ENCODE measurements around the gene ZBED4. TPM values are rescaled to one million over a fixed set of nuclear protein-coding genes. Genes with fewer than 3 reads are reported as not detected.

ZBED4 gene
- total and polyA plus RNA-seq, 2 of the 13 experiments (the other 11 are each of a cell fraction or from before 2014, with no cell fraction given): 5.4 to 9.6 TPM

GRCh38 chr22:49929994-49930575, 76.4 kb downstream of the ZBED4 start:
- POLR2A ChIA-PET: interaction anchor here (0.7 to 10.5 kb wide), 5 partner anchors 22 to 100 kb away, joined by 3 to 283 read pairs (median 22); partner anchors contain the start of gene PIM3
- Histone ChIP-seq H3K4me1 (ENCODE audit: insufficient read depth, low read length) (peaks cover 49% of the 10 kb centered on the region), H3K9me3 (ENCODE audit: low read length) (no peaks in the 10 kb centered on the region), H2AFZ (ENCODE audit: low read length) (no peak overlapping the region), H3K79me2 (ENCODE audit: insufficient read depth, low read length) (no peaks in the 10 kb centered on the region), H3K36me3 (replicated peaks in 1 of 2; ENCODE audit: control insufficient read depth in 1 of 2, insufficient read depth in 2 of 2, low read length in 2 of 2) (no peaks in the 10 kb centered on the region), H3K9ac (ENCODE audit: insufficient read depth, low read depth, low read length) (no peak overlapping the region), H3K27me3 (ENCODE audit: control insufficient read depth in 1 of 2, insufficient read depth in 2 of 2, low read length in 2 of 2) (peaks cover 3 to 10% of the 10 kb centered on the region in 2 experiments; a peak in 4 of 5 replicates), H3K4me2 (ENCODE audit: low read depth, low read length) (peak overlapping the region; percentile 57), H3K4me3 (replicated peaks in 1 of 3; ENCODE audit: insufficient read depth in 1 of 3, low read depth in 2 of 3, low read length in 3 of 3) (peak overlapping the region in 1 of 3 experiments; percentile 46; a peak in 1 of 6 replicates), H4K20me1 (ENCODE audit: insufficient read depth, low read length) (no peaks in the 10 kb centered on the region), H3K27ac (ENCODE audit: extremely low read length, insufficient read depth, low read length) (no peak overlapping the region)
- WGBS (ENCODE audit: low lambda C conversion rate): no CpG with 5 or more reads among the region's 21 CpGs
- no peak for ATAC-seq
- no peak for FAIRE-seq
- CTCF ChIA-PET (ENCODE audit: low intra/inter-chr PET ratio, low total read pairs): interaction anchor here (0.7 to 3.2 kb wide), 7 partner anchors 29 to 103 kb away, joined by 3 to 63 read pairs (median 4); no protein-coding TSS in a partner anchor
- BruUV-seq (replicated peaks): no TSS peak
- no peak for DNase-seq (ENCODE audit: low spot score)
- in situ Hi-C loops (cut with HindIII; ENCODE audit: extremely low pct_ligation_motif_present, low pct_unique_long_range_greater_than_20kb): loop anchor here (5.0 kb wide), 3 partner anchors 37 to 102 kb away; no protein-coding TSS in a partner anchor
- intact Hi-C loops (cut with micrococcal nuclease; ENCODE audit: unreplicated experiment): loop anchor here (2.0 to 5.0 kb wide), 2 partner anchors 25 to 37 kb away; no protein-coding TSS in a partner anchor
- TF ChIP-seq ZBTB40 (IDR thresholded peaks at IDR 0.05) (no peak), ZBTB40 (CRISPR knock-in tag; IDR thresholded peaks at IDR 0.05) (0 out of 2 replicates have a peak, but pooled peaks have one; percentile 4), ZSCAN31 (CRISPR knock-in tag; IDR thresholded peaks at IDR 0.05; ENCODE audit: low read depth) (no peak), ZNF292 (CRISPR knock-in tag; IDR thresholded peaks at IDR 0.05; ENCODE audit: borderline replicate concordance, low read depth) (no peak), KDM5B (CRISPR knock-in tag; IDR thresholded peaks at IDR 0.05; ENCODE audit: borderline replicate concordance) (peak; percentile 20; the same call in 1 of the 2 replicates), ZNF773 (CRISPR knock-in tag; IDR thresholded peaks at IDR 0.05; ENCODE audit: borderline replicate concordance) (no peak), PRDM15 (CRISPR knock-in tag; IDR thresholded peaks at IDR 0.05) (no peak), SP140L (CRISPR knock-in tag; IDR thresholded peaks at IDR 0.05; ENCODE audit: borderline replicate concordance) (no peak), NFYB (CRISPR knock-in tag; IDR thresholded peaks at IDR 0.05) (no peak)

All from HepG2 (cell line).